Omental fat pad (tissue), 4 donors: ENCODE results near the gene MYORG. TPM values are rescaled to one million over a fixed set of nuclear protein-coding genes. Genes with fewer than 3 reads are reported as not detected.

Experiments used
- ATAC-seq: fragments of 150-250 bp; one replicate; pipeline ENCODE4 v1.9.1; 2016; ENCODE audit warnings: mild to moderate bottlenecking, moderate library complexity; ENCODE audit not compliant: low FRiP score
- DNase-seq: peaks from one replicate; pipeline ENCODE4 v3.0.0-alpha.2; 2019; ENCODE audit warnings: low spot score
- total RNA-seq, 4 donors: library from RNA; depleted of rRNA; stranded (reverse); fragments of >200 nt; gene quantifications; one replicate each; pipeline ENCODE4 v1.1.0, GENCODE V29; 2016
- TF ChIP-seq, protein P1 (sequence below), 3 donors: fragments of 450-650 bp; IDR thresholded peaks; one replicate each; pipeline ENCODE4 v1.5.1; 2016 to 2017; ENCODE audit warnings: antibody characterized with exemption in 3 of 3, mild to moderate bottlenecking in 3 of 3, moderate library complexity in 2 of 3

MYORG gene
- total RNA-seq, 4 donors from 2014 or later, result 7.6 to 18.8 (median 10.7) TPM

DNA sequence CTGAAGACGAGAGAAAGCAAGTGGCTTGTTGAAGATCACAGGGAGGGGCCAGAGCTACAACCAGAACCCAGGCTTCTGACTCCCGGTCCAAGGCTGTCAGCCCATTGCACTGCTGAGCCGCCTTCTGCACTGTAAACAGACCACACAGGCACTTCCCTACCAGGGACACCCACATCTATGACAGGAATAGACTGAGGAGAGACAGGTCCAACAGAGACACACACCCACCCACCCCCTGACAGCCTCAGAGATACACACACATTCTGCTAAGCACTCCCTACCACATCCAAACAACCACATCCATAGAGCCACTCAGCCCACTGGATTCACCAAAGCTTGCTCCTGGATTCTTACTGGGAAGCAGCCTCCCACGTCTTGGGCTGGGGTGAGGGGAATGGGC lies 23.0 kb upstream of the MYORG start:
- no peak for ATAC-seq
- no peak for DNase-seq
- TF ChIP-seq, protein P1, sequence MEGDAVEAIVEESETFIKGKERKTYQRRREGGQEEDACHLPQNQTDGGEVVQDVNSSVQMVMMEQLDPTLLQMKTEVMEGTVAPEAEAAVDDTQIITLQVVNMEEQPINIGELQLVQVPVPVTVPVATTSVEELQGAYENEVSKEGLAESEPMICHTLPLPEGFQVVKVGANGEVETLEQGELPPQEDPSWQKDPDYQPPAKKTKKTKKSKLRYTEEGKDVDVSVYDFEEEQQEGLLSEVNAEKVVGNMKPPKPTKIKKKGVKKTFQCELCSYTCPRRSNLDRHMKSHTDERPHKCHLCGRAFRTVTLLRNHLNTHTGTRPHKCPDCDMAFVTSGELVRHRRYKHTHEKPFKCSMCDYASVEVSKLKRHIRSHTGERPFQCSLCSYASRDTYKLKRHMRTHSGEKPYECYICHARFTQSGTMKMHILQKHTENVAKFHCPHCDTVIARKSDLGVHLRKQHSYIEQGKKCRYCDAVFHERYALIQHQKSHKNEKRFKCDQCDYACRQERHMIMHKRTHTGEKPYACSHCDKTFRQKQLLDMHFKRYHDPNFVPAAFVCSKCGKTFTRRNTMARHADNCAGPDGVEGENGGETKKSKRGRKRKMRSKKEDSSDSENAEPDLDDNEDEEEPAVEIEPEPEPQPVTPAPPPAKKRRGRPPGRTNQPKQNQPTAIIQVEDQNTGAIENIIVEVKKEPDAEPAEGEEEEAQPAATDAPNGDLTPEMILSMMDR (IDR thresholded peaks at IDR 0.05), result no peak

DNA sequence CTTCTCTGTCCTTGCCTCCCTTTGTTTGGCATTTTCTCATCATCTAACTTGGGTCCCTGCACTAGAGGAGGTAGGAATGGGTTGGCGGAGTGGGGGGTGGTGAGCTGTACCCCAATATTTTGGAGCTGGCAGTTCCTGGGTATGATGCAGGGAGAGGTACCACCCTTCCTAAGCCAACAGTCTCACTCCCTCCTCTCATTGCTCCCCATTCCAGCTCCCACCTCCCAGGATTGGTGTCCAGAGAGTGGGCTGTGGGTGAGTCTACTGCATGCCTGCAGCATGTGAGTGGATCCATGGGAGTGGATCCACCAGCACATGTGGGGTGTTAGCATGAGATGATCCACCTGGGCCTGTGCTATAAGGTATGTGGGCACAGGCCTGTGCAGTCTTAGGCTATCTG lies 22.2 kb upstream of the MYORG start:
- TF ChIP-seq, protein P1 (IDR thresholded peaks at IDR 0.05), result no peak
- DNase-seq (no peak), ATAC-seq (no peak)

DNA sequence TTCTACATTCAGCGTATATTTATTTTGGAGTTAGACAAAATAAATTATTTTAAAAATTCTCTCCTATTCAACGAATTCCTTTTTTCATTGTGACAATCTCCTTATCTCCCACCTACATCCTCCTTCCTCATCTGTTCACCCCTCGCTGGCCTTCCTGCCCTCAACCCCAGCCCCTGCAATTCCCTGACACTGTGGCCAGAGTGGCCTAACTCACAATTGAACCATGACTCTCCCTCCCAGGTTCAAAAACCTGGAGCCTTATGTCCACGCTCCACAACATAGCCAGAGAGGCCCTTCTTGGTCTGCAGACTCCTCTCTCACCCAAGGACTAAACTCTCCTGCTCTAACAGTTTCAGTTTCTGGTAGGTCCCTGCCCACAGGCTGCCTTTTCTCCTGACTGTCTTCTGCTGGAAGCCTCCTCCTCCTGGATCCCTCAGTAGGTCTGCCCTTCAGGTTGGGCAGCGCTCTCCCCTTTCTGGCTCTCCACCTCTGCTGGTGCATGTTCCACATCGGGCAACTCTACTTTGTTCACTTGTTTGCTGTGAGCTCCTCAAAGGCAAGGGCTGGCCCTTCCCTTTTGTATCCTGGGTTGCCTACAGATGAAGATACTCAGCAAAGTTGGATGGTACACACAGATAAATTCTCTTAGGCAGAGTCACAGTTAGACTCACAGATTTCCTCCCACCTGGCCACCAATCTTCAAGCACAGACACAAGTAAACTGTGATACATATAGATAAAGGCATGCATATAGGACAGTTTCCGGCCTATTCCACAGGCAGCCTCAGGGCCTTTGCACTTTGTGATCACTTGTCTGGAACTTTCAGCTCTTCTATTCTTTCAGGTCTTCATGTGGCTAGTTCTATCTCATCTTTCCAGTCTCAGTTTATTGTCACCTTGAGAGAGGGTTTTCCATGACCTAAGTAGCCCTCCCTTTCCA lies 19.8 kb upstream of the MYORG start:
- DNase-seq (no peak), ATAC-seq (no peak)
- TF ChIP-seq, protein P1 (IDR thresholded peaks at IDR 0.05), result no peak

DNA sequence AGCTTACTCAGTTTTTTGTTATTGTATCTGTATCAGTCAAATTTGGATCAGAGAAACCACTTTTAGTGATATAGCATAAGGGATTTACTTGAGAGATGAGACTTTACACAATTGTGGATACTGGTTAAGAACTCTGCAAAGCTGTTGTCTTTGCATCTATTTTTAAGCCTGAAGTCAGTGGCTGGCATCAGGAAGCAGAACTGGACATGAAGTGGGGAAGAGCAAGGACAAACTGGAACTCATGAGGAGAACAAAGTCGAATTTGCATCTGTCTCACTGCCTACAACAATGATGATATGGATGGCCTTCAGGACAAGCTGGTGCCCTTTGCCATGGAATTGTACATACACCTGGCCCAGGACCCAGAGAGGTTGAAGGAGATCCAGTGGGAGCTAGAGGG lies 15.8 kb upstream of the MYORG start:
- ATAC-seq (no peak), DNase-seq (no peak)
- TF ChIP-seq, protein P1 (IDR thresholded peaks at IDR 0.05), result no peak

DNA sequence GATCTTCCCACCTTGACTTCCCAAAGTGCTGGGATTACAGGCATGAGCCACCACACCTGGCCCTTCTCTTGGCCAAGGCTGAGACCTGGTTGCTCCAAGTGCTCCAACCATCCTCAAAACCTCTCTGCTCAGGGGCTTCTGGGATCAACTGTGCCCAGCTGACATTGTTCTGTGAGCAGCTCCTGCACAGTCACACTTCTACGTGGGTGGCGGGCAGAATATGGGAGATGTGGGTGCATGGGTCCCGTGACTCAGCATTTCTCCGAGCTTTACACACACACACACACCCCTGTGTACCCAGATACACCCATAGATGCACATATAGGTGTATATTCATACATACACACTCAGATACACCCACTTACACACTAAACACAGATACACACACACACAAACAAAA lies 10.5 kb upstream of the MYORG start:
- TF ChIP-seq, protein P1 (IDR thresholded peaks at IDR 0.05), result no peak
- ATAC-seq, result no peak
- DNase-seq, result no peak

DNA sequence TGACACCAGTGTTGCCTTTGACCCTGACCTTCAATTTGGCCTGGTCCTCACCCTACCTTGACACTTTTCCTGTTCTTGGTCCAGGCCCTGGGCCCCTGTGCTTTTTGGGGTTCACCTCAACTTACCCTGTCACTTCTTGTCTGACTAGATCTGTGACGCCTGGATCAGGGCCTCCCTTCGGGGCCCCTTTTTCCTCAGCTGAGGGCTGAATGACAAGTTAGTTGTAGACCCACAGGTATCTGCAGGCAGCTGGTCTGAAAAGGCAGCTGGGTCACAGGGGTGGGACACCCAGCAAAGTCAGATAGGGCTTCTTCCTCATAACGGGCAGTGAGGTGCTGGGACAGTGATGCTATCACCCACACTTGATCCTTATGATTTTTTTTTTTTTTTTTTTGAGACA lies 10.0 kb upstream of the MYORG start:
- TF ChIP-seq, protein P1 (IDR thresholded peaks at IDR 0.05), result no peak
- no peak for ATAC-seq

More for the DNA sequence above, 10.0 kb upstream of the MYORG start:
- no peak for DNase-seq
